Activated T-cell treated with anti-CD3 and anti-CD28 coated beads, Interleukin-2, amount 50 U/mL, for 24 hours (primary cell): ENCODE measurements around the gene PITPNC1.
A peak's percentile ranks its signal among the peaks of the same experiment; 100 is the strongest.
"Not testable (repeated sequence)": the region's sequence is repeated elsewhere in the genome, so short reads cannot be mapped to it uniquely, and the experiment has no call there.

Experiments
- DNase-seq: peaks from one replicate; pipeline ENCODE4 v3.0.0-alpha.2; 2020
- H3K27ac Mint-ChIP-seq: 2 replicates; pipeline ENCODE4 v1.8.0; 2020; ENCODE audit warnings: mild to moderate bottlenecking, mixed read lengths
- H3K27me3 Mint-ChIP-seq: 2 replicates; pipeline ENCODE4 v1.8.0; 2020; ENCODE audit warnings: mixed read lengths
- H3K36me3 Mint-ChIP-seq: 2 replicates; pipeline ENCODE4 v1.8.0; 2020; ENCODE audit warnings: low read depth, mixed read lengths
- H3K4me1 Mint-ChIP-seq: 2 replicates; pipeline ENCODE4 v1.8.0; 2020; ENCODE audit warnings: low read depth, mixed read lengths
- H3K4me3 Mint-ChIP-seq: 2 replicates; pipeline ENCODE4 v1.8.0; 2020; ENCODE audit warnings: mild to moderate bottlenecking, moderate library complexity, mixed read lengths
- H3K9me3 Mint-ChIP-seq: 2 replicates; pipeline ENCODE4 v1.8.0; 2020; ENCODE audit warnings: mixed read lengths

Gene PITPNC1

DNA sequence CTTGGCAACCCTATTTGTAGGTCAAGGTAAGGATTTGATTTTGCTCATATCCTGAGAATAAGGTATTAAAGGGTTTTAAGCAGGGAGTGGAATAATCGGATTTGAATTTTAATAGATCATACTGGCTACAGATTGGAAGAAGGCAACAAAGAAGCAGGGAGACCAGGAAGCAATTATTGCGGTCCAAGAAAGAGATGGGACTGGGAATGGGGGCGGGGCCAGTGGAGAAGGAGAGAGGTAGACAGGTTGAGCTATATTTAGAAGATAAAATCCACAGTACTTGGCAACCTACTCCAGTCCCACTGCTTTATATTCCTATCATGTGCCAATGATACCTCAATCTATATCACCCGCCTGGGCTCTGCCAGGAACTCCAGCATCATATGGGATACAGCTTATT lies 334.8 kb downstream of the PITPNC1 start:
- Mint-ChIP-seq H3K4me3 (no peak overlapping the region), H3K9me3 (no peaks in the 10 kb centered on the region), H3K27me3 (peaks cover 5% of the 10 kb centered on the region), H3K36me3 (no peaks in the 10 kb centered on the region), H3K4me1 (peaks cover 5% of the 10 kb centered on the region), H3K27ac (no peak overlapping the region)
- DNase-seq = no peak

- peaks cover 3% of the 10 kb centered on the region for H3K36me3 Mint-ChIP-seq
- no peaks in the 10 kb centered on the region for H3K9me3 Mint-ChIP-seq
- no peak overlapping the region for H3K4me3 Mint-ChIP-seq
- H3K27me3 Mint-ChIP-seq = peaks cover 5% of the 10 kb centered on the region
- no peak overlapping the region for H3K27ac Mint-ChIP-seq
- H3K4me1 Mint-ChIP-seq = peaks cover 8% of the 10 kb centered on the region
- no peak for DNase-seq
Measured at GRCh38 chr17:67712375-67712774, 335.3 kb downstream of the PITPNC1 start.

DNA sequence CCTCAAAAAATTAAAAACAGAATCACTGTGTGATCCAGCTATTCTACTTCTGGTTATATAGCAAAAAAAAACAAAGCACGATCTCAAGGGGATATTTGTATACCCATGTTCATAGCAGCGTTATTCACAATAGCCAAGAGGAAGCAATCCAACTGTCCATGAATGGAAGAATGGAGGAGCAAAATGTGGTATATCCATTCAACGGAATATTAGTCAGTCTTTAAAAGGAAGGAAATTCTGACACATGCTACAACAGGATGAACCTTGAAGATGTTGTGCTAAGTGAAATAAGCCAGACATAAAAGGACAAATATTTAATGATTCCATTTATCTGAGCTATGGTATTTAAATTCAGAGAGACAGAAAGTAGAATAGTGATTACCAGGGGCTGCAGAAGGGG lies 336.1 kb downstream of the PITPNC1 start:
- no peak overlapping the region for H3K4me3 Mint-ChIP-seq
- peaks cover 5% of the 10 kb centered on the region for H3K27me3 Mint-ChIP-seq
- H3K27ac Mint-ChIP-seq = no peak overlapping the region
- DNase-seq = no peak
- no peaks in the 10 kb centered on the region for H3K9me3 Mint-ChIP-seq
- peaks cover 9% of the 10 kb centered on the region for H3K36me3 Mint-ChIP-seq
- peaks cover 8% of the 10 kb centered on the region for H3K4me1 Mint-ChIP-seq

DNA sequence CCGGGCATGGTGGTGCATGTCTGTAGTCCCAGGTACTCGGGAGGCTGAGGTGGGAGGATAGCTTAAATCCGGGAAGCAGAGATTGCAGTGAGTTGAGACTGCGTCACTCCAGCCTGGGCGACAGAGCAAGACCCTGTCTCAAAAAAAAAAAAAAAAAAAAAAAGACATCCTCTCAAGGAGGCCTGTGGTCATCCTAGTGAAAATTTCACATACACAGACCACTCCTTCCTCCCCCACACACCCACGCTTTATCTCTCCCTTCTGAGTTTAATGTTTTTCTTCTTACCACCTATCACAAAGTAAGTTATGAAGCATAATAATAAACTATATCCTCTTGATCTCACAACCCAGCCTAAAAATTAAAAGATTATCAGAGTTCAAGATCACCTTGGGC lies 339.3 kb downstream of the PITPNC1 start:
- peak overlapping the region; percentile 100 for H3K27ac Mint-ChIP-seq
- H3K9me3 Mint-ChIP-seq = no peaks in the 10 kb centered on the region

DNA sequence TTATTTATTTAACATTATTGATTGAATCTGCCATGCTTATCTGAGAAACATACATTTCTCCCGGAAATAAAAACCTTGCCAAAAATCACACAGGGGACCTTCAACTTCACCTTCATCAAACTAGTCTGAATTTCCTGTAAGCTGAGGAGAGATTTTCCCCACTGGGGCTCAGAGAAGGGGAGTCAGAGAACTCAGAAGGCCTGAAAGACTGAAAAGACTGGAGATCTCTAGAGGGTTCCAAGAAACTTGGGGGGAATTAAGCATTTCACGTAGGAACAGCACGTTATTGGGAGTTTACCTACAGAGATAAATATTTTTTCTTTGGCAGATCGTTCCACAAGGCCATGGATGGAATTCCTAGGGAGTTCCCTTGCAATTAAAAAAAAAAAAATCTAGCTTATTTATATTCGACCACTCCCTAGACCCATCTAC lies 340.1 kb downstream of the PITPNC1 start:
- no peak for DNase-seq
- H3K4me1 Mint-ChIP-seq = peaks cover 28% of the 10 kb centered on the region
- H3K4me3 Mint-ChIP-seq = peak overlapping the region; percentile 96
- H3K36me3 Mint-ChIP-seq = peaks cover 43% of the 10 kb centered on the region
- H3K27me3 Mint-ChIP-seq = peaks cover 2% of the 10 kb centered on the region
- H3K27ac Mint-ChIP-seq = peak overlapping the region; percentile 100
- H3K9me3 Mint-ChIP-seq = no peaks in the 10 kb centered on the region

More for the DNA sequence above, 339.3 kb downstream of the PITPNC1 start:
- Mint-ChIP-seq H3K4me3 (peak overlapping the region; percentile 96), H3K27me3 (peaks cover 2% of the 10 kb centered on the region), H3K4me1 (peaks cover 20% of the 10 kb centered on the region), H3K36me3 (peaks cover 35% of the 10 kb centered on the region)
- no peak for DNase-seq

DNA sequence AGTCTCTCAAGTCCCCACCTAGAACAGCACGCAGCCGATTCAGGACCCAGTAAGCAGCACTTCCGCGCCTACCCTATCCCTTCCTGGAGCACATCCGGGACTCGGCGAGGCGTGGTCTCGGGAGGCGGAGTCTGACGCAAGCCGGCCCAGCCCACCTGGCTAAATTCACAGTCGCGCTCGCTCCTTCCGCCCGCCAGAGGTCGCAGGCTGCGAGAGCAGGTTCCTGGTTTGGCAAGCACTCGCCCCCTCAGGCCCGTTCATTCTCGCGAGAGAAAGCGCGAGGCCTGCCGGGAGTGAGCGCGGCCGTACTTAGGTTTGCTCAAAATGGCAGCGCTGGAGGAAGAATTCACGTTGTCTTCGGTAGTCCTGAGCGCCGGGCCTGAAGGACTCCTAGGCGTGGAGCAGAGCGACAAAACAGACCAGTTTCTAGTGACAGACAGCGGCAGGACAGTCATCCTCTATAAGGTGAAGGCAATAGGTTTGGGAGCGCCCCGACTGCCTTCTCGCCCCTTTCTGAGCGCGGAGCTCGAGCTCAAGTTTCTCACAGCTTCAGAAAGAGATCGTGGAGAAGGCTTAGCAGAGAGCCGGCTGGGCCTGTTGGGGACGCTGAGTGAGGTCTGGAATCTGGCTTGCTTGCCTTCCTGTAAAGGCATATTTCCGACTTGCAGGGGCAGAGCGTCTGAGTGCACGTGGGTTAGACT lies 340.7 kb downstream of the PITPNC1 start, which contains the start of gene NOL11:
NOL11 (plus strand) TSS at position 313 of the 701 bp plus-strand sequence; CDS start at position 325, 12 bp downstream.
- DNase-seq = peak; percentile 100
- no peaks in the 10 kb centered on the region for H3K27me3 Mint-ChIP-seq
- peaks cover 29% of the 10 kb centered on the region for H3K4me1 Mint-ChIP-seq
- H3K9me3 Mint-ChIP-seq = no peaks in the 10 kb centered on the region
- peak within 1 kb of the TSS; percentile 96 for H3K4me3 Mint-ChIP-seq
- H3K27ac Mint-ChIP-seq = peak within 1 kb of the TSS; percentile 100
- peaks cover 49% of the 10 kb centered on the region for H3K36me3 Mint-ChIP-seq

DNA sequence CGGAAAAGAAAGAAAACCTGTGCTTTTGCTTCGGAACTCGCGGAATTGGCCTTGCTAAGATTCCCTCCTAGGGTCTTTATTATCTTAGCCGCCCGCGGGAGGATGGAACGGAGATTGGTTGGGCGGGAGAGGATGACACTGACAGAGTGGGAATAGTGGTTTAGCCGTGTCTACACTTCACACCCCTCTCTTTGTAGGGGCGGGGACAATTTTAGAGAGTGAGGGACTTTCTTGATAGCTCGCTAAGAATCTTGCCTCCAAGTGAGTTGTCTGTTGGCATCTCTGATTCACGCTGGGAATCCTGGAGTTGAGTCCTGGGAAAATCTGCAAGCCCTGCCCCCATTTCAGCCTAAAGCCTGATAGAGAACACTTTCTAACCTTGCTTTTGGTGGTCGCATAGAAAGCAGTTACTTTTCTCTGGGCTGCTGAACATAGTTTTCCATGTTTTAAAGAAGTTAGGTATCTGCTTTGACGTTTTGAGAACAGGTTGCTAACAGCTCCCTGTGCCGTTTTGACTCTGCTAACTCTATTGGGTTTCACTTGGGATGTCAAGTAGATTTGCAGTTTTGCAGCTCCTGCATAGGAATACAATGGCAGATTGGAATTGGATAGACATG lies 341.4 kb downstream of the PITPNC1 start:
- Mint-ChIP-seq H3K27ac (peak overlapping the region; percentile 100), H3K27me3 (no peaks in the 10 kb centered on the region), H3K36me3 (peaks cover 56% of the 10 kb centered on the region), H3K9me3 (no peaks in the 10 kb centered on the region), H3K4me1 (peaks cover 29% of the 10 kb centered on the region), H3K4me3 (peak overlapping the region; percentile 96)
- DNase-seq = no peak

DNA sequence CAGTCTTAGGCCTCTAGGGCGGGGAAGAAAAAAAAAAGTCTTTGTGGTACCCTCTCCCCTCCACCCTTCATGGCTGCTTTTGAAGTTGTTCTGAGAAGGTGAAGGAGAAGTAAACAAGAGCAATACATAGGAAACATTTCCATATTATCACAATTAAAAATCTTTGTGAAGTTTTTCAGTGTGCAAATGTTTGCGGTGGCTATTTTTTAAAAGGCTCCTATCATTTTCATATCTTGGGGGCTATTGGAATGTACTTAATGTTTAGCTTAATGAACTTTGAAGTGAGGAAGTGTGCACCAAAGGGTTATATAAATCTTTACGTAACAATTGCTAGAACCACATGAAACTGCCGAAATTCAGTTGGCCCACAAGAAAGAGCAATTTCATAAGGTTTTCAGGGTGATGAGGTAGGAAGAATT lies 348.3 kb downstream of the PITPNC1 start:
- no peaks in the 10 kb centered on the region for H3K27me3 Mint-ChIP-seq
- peak overlapping the region; percentile 37 for H3K27ac Mint-ChIP-seq
- peaks cover 36% of the 10 kb centered on the region for H3K4me1 Mint-ChIP-seq
- no peak overlapping the region for H3K4me3 Mint-ChIP-seq
- DNase-seq = no peak
- H3K9me3 Mint-ChIP-seq = no peaks in the 10 kb centered on the region
- peaks cover 98% of the 10 kb centered on the region for H3K36me3 Mint-ChIP-seq

DNA sequence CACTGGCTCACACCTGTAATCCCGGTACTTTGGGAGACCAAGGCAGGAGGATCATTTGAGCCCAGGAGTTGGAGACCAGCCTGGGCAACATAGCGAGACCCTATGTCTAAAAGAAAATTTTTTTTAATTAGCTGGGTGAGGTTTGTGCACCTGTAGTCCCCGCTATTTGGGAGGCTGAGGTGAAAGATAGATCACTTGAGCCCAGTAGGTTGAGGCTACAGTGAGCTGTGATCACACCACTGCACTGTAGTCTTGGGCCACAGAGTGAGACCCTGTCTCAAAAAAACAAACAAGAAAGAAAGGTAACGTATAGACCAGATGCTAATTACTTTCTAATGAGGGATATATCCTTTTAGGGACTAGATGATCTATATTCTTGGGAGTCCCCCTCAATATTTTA lies 348.7 kb downstream of the PITPNC1 start:
- Mint-ChIP-seq H3K4me3 (no peak overlapping the region), H3K4me1 (peaks cover 37% of the 10 kb centered on the region), H3K36me3 (peaks cover 98% of the 10 kb centered on the region), H3K27me3 (no peaks in the 10 kb centered on the region), H3K9me3 (no peaks in the 10 kb centered on the region), H3K27ac (peak overlapping the region; percentile 37)
- DNase-seq = no peak

GRCh38 chr17:67727152-67728039 lies 350.3 kb downstream of the PITPNC1 start:
- peaks cover 95% of the 10 kb centered on the region for H3K36me3 Mint-ChIP-seq
- not testable (repeated sequence) for H3K9me3 Mint-ChIP-seq, DNase-seq, H3K27me3 Mint-ChIP-seq, H3K4me3 Mint-ChIP-seq
- H3K4me1 Mint-ChIP-seq = peaks cover 35% of the 10 kb centered on the region
- peak overlapping the region; percentile 66 for H3K27ac Mint-ChIP-seq

DNA sequence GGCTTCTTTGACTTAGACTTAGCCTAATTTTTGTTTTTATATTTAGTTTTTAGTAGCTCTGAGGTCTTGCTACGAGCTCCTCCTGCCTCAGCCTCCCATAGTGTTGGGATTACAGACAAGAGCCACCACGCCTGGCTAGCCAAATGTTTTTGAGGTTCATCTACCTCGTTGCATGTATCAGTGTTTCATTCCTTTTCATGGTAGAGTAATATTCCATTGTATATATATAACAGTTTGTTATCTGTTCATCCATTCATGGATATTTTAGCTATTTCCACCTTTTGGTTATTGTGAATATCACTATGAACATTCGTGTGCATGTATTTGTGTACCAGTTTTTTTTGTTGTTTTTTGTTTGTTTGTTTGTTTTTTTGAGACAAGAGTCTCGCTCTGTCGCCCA lies 352.8 kb downstream of the PITPNC1 start:
- Mint-ChIP-seq H3K27me3 (no peaks in the 10 kb centered on the region), H3K9me3 (no peaks in the 10 kb centered on the region), H3K4me3 (no peak overlapping the region), H3K36me3 (peaks cover 94% of the 10 kb centered on the region), H3K27ac (no peak overlapping the region), H3K4me1 (peaks cover 44% of the 10 kb centered on the region)
- no peak for DNase-seq

DNA sequence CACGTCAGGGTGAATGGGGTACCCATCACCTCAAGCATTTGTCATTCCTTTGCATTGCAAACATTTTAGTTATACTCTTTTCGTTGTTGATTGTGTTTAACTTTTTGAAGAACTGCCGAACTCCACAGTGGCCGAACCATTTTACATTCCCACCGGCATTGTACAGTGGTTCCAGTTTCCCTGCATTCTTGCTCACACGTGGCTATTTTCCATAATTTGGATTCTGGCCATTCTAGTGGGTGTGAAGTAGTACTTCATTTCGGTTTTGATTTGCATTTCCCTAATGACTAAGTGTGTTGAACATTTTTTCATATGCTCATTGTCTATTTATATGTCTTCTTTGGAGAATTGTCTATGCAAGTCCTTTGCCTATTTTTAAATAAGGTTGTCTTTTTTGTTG lies 353.6 kb downstream of the PITPNC1 start:
- H3K27ac Mint-ChIP-seq = peak overlapping the region; percentile 18
- DNase-seq = no peak
- peaks cover 37% of the 10 kb centered on the region for H3K4me1 Mint-ChIP-seq
- no peaks in the 10 kb centered on the region for H3K9me3 Mint-ChIP-seq
- H3K36me3 Mint-ChIP-seq = peaks cover 93% of the 10 kb centered on the region
- H3K4me3 Mint-ChIP-seq = no peak overlapping the region
- H3K27me3 Mint-ChIP-seq = no peaks in the 10 kb centered on the region

DNA sequence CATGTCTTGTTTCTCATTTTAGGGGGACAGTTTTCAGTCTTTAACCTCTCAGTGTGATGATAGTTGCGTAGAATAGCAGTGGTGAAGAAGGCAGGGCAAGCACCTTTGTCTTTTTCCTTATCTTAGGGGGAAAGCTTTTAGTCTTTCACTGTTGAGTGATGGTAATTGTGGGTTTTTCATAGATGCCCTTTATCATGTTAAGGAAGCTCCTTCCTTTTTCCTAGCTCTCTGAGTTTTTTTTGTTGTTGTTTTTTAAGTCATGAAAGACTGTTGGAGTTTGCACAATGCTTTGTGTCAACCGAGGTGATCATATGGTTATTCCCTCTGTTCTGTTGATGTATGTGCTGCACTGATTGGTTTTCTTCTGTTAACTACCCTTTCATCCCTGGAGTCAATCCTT lies 356.4 kb downstream of the PITPNC1 start:
- peaks cover 32% of the 10 kb centered on the region for H3K4me1 Mint-ChIP-seq
- H3K4me3 Mint-ChIP-seq = no peak overlapping the region
- H3K9me3 Mint-ChIP-seq = no peaks in the 10 kb centered on the region
- no peaks in the 10 kb centered on the region for H3K27me3 Mint-ChIP-seq
- H3K36me3 Mint-ChIP-seq = peaks cover 94% of the 10 kb centered on the region
- no peak for DNase-seq
- H3K27ac Mint-ChIP-seq = peak overlapping the region; percentile 8

DNA sequence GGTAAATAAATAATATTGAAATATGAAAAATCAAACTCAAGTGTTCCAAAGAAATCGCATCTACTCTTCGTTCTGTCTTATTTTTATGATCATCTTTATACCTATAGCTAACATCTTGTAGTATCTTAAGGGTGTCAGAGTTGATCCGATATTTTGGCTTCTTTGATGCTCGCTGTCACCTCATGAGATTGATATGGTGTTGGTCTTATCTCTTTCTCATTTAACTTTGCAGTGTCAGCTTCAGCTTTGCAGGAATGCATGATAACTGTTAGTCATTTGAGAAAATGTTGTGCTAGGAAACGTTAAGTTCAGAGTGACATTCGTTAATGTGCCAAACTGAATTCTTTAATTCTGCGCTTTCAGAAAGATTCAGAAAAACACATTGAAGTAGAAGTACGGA lies 360.1 kb downstream of the PITPNC1 start:
- Mint-ChIP-seq H3K27ac (no peak overlapping the region), H3K27me3 (no peaks in the 10 kb centered on the region), H3K4me3 (no peak overlapping the region), H3K4me1 (peaks cover 19% of the 10 kb centered on the region), H3K36me3 (peaks cover 92% of the 10 kb centered on the region), H3K9me3 (no peaks in the 10 kb centered on the region)
- no peak for DNase-seq
